ENCODE measurements around the gene CDR2L. TPM values are rescaled to one million over a fixed set of nuclear protein-coding genes. Genes with fewer than 3 reads are reported as not detected.
"Not testable (repeated sequence)": the region's sequence is repeated elsewhere in the genome, so short reads cannot be mapped to it uniquely, and the experiment has no call there.

The CDR2L gene
- total and polyA plus RNA-seq, 4 donors, result 8.5 to 19.0 (median 11.2) TPM

GRCh38 chr17:75003957-75004355 lies 16.5 kb downstream of the CDR2L start:
- Histone ChIP-seq H3K4me1 (ENCODE audit: control insufficient read depth in 5 of 5, insufficient read depth in 5 of 5, low read length in 5 of 5) (no peaks in the 10 kb centered on the region), H3K9ac (ENCODE audit: insufficient read depth in 1 of 2, low read length in 2 of 2) (no peak overlapping the region), H3K9me3 (ENCODE audit: control insufficient read depth in 4 of 4, insufficient read depth in 3 of 4, low read length in 3 of 4) (no peaks in the 10 kb centered on the region), H3K4me3 (no peak overlapping the region), H3K27me3 (ENCODE audit: control insufficient read depth in 3 of 3, insufficient read depth in 3 of 3, low read length in 2 of 3) (no peaks in the 10 kb centered on the region), H3K27ac (ENCODE audit: low read depth in 1 of 2, low read length in 1 of 2) (no peak overlapping the region), H3K36me3 (ENCODE audit: control insufficient read depth in 4 of 4, insufficient read depth in 4 of 4, low read length in 4 of 4) (peaks cover 4 to 29% (median 8%) of the 10 kb centered on the region in 4 donors)
- no peak for TF ChIP-seq CTCF (IDR thresholded peaks at IDR 0.05; ENCODE audit: control extremely low read depth, extremely low read depth)
- WGBS, 2 donors, result 96 to 98% methylated on average over 19 of the region's 19 CpGs
- ATAC-seq (ENCODE audit: insufficient read depth, low FRiP score) (no peak), DNase-seq (no peak)

DNA sequence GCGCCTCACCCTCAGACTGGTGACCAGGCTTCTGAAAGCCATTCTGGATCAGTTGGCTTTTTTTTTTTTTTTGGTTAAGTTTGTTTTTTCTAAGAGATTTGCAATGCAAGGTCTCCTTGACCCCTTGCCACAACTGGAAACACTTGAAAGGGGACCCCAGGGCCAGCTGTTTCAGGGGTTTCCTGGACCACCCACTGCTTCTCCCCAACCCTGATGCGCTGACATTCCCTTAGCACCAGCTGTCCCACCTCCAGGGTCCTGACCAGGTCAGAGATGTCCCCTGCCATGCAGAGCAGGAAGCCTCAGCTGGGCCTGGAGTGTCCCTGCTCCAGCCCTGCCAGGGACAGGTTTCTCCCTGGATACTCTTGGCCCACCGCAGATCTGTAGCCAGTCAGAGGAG lies 16.9 kb downstream of the CDR2L start:
- TF ChIP-seq CTCF (IDR thresholded peaks at IDR 0.05; ENCODE audit: control extremely low read depth, extremely low read depth), result no peak
- H3K9me3 ChIP-seq (ENCODE audit: control insufficient read depth in 4 of 4, insufficient read depth in 3 of 4, low read length in 3 of 4), result no peaks in the 10 kb centered on the region
- H3K27me3 ChIP-seq (ENCODE audit: control insufficient read depth in 3 of 3, insufficient read depth in 3 of 3, low read length in 2 of 3), result no peaks in the 10 kb centered on the region
- no peak for DNase-seq
- no peaks in the 10 kb centered on the region for H3K4me1 ChIP-seq (ENCODE audit: control insufficient read depth in 5 of 5, insufficient read depth in 5 of 5, low read length in 5 of 5)
- no peak overlapping the region for H3K9ac ChIP-seq (ENCODE audit: insufficient read depth in 1 of 2, low read length in 2 of 2)
- no peak overlapping the region for H3K27ac ChIP-seq (ENCODE audit: low read depth in 1 of 2, low read length in 1 of 2)
- no peak for ATAC-seq (ENCODE audit: insufficient read depth, low FRiP score)
- peaks cover 4 to 29% (median 8%) of the 10 kb centered on the region in 4 donors for H3K36me3 ChIP-seq (ENCODE audit: control insufficient read depth in 4 of 4, insufficient read depth in 4 of 4, low read length in 4 of 4)
- 97 to 98% methylated on average over 3 of the region's 3 CpGs for WGBS, 2 donors
- no peak overlapping the region for H3K4me3 ChIP-seq

DNA sequence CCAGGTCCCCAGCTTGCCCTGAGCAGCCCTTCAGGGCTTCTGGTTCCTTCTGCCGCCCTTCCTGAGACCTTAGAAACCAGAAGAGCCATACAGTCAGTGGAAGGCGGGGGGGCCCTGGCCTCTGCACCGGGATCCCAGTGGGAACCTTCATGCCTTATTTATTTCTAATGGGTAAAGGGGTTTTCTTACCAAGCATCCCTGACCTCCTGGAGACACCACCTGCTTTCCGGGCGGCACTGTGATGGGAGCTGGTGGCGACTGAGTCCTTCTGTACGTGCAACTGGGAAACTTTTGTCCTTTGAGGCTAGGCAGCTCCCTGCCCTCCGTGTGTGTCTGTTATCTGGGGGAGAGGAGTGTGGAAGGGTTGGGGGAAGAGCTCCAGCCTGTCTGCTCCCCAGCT lies 17.9 kb downstream of the CDR2L start:
- DNase-seq (no peak), ATAC-seq (ENCODE audit: insufficient read depth, low FRiP score) (no peak)
- no peaks in the 10 kb centered on the region for H3K4me1 ChIP-seq (ENCODE audit: control insufficient read depth in 5 of 5, insufficient read depth in 5 of 5, low read length in 5 of 5)
- TF ChIP-seq CTCF (IDR thresholded peaks at IDR 0.05; ENCODE audit: control extremely low read depth, extremely low read depth), result no peak
- peaks cover 4 to 29% (median 8%) of the 10 kb centered on the region in 4 donors for H3K36me3 ChIP-seq (ENCODE audit: control insufficient read depth in 4 of 4, insufficient read depth in 4 of 4, low read length in 4 of 4)
- no peak overlapping the region for H3K27ac ChIP-seq (ENCODE audit: low read depth in 1 of 2, low read length in 1 of 2)
- H3K27me3 ChIP-seq (ENCODE audit: control insufficient read depth in 3 of 3, insufficient read depth in 3 of 3, low read length in 2 of 3), result no peaks in the 10 kb centered on the region
- H3K9ac ChIP-seq (ENCODE audit: insufficient read depth in 1 of 2, low read length in 2 of 2), result no peak overlapping the region
- 92 to 97% methylated on average over 8 of the region's 8 CpGs for WGBS, 2 donors
- no peaks in the 10 kb centered on the region for H3K9me3 ChIP-seq (ENCODE audit: control insufficient read depth in 4 of 4, insufficient read depth in 3 of 4, low read length in 3 of 4)
- no peak overlapping the region for H3K4me3 ChIP-seq

DNA sequence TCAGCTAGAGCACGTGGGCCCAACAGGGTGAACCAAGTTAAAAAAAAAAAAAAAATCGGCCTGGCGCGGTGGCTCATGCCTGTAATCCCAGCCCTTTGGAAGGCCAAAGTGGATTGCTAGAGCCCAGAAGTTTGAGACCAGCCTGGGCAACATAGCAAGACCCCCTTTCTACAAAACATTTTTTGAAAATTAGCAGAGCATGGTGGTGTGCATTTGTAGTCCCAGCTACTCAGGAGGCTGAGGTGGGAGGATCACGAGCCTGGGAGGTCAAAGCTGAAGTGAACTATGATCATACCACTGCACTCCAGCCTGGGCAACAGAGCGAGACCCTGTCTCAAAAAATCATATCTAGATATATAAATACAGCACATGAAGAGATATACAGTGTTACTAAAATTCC lies 18.7 kb downstream of the CDR2L start:
- H3K9me3 ChIP-seq (ENCODE audit: control insufficient read depth in 4 of 4, insufficient read depth in 3 of 4, low read length in 3 of 4); H3K9ac ChIP-seq (ENCODE audit: insufficient read depth in 1 of 2, low read length in 2 of 2); H3K27ac ChIP-seq (ENCODE audit: low read depth in 1 of 2, low read length in 1 of 2); ATAC-seq (ENCODE audit: insufficient read depth, low FRiP score); H3K4me1 ChIP-seq (ENCODE audit: control insufficient read depth in 5 of 5, insufficient read depth in 5 of 5, low read length in 5 of 5); H3K27me3 ChIP-seq (ENCODE audit: control insufficient read depth in 3 of 3, insufficient read depth in 3 of 3, low read length in 2 of 3); H3K4me3 ChIP-seq; DNase-seq: not testable (repeated sequence)
- peaks cover 4 to 29% (median 8%) of the 10 kb centered on the region in 4 donors for H3K36me3 ChIP-seq (ENCODE audit: control insufficient read depth in 4 of 4, insufficient read depth in 4 of 4, low read length in 4 of 4)
- WGBS, 2 donors, result 92 to 96% methylated on average over 6 of the region's 6 CpGs

All from lung (tissue), 12 donors.